Ectodermal cell (in vitro differentiated cells): Measurements from ENCODE around the gene RGS7.
"Not testable (repeated sequence)": the region's sequence is repeated elsewhere in the genome, so short reads cannot be mapped to it uniquely, and the experiment has no call there.

Experiments
- H3K27ac ChIP-seq: 2 replicates; pipeline ENCODE4 v1.7.0; 2013; ENCODE audit warnings: mild to moderate bottlenecking, low read depth, low read length; ENCODE audit not compliant: insufficient read depth, poor library complexity, severe bottlenecking
- H3K27me3 ChIP-seq: 2 replicates; pipeline ENCODE4 v1.7.0; 2013; ENCODE audit warnings: mild to moderate bottlenecking, low read length; ENCODE audit not compliant: insufficient read depth, control insufficient read depth, poor library complexity, severe bottlenecking
- H3K36me3 ChIP-seq: one replicate; pipeline ENCODE4 v1.7.0; 2013; ENCODE audit warnings: low read length; ENCODE audit not compliant: control insufficient read depth, insufficient read depth
- H3K4me1 ChIP-seq: one replicate; pipeline ENCODE4 v1.7.0; 2013; ENCODE audit warnings: low read length; ENCODE audit not compliant: control insufficient read depth, insufficient read depth
- H3K4me3 ChIP-seq: 2 replicates; pipeline ENCODE4 v1.7.0; 2013; ENCODE audit warnings: low read depth, low read length, control low read depth; ENCODE audit not compliant: insufficient read depth
- H3K9me3 ChIP-seq: 2 replicates; pipeline ENCODE4 v1.7.0; 2013; ENCODE audit warnings: mild to moderate bottlenecking, low read length, moderate library complexity; ENCODE audit not compliant: control insufficient read depth
- WGBS, 2 experiments: methylation state at CpG; one replicate each; pipeline ENCODE4 v1.1.7; 2013; ENCODE audit warnings: missing lambda C conversion rate in 2 of 2; 5-methylcytosine and 5-hydroxymethylcytosine counted together

Gene RGS7

GRCh38 chr1:241181471-241181870 is 175.5 kb downstream of the RGS7 start:
- Histone ChIP-seq H3K4me3 (no peak overlapping the region), H3K9me3 (no peaks in the 10 kb centered on the region), H3K36me3 (no peaks in the 10 kb centered on the region), H3K27me3 (no peaks in the 10 kb centered on the region), H3K4me1 (no peaks in the 10 kb centered on the region), H3K27ac (no peak overlapping the region)

- no peaks in the 10 kb centered on the region for H3K36me3 ChIP-seq
- 89 to 93% methylated on average over 4 of the region's 4 CpGs for WGBS, 2 experiments
- H3K4me1 ChIP-seq, result no peaks in the 10 kb centered on the region
- no peak overlapping the region for H3K27ac ChIP-seq
- H3K9me3 ChIP-seq, result no peaks in the 10 kb centered on the region
- no peaks in the 10 kb centered on the region for H3K27me3 ChIP-seq
- H3K4me3 ChIP-seq, result no peak overlapping the region
Measured at GRCh38 chr1:241180569-241180968, 176.4 kb downstream of the RGS7 start.

- 82 to 90% methylated on average over 1 of the region's 1 CpG for whole genome bisulfite sequencing, 2 experiments
- H3K36me3 ChIP-seq, result no peaks in the 10 kb centered on the region
- no peaks in the 10 kb centered on the region for H3K9me3 ChIP-seq
- no peak overlapping the region for H3K4me3 ChIP-seq
- H3K4me1 ChIP-seq, result no peaks in the 10 kb centered on the region
- no peaks in the 10 kb centered on the region for H3K27me3 ChIP-seq
- no peak overlapping the region for H3K27ac ChIP-seq
Measured at GRCh38 chr1:241177660-241178059, 179.3 kb downstream of the RGS7 start.

GRCh38 chr1:241172486-241172885 is 184.5 kb downstream of the RGS7 start:
- Histone ChIP-seq H3K4me3 (no peak overlapping the region), H3K36me3 (no peaks in the 10 kb centered on the region), H3K27ac (no peak overlapping the region), H3K4me1 (no peaks in the 10 kb centered on the region), H3K27me3 (no peaks in the 10 kb centered on the region), H3K9me3 (no peaks in the 10 kb centered on the region)

- H3K36me3 ChIP-seq, result no peaks in the 10 kb centered on the region
- no peaks in the 10 kb centered on the region for H3K27me3 ChIP-seq
- H3K4me1 ChIP-seq, result no peaks in the 10 kb centered on the region
- H3K4me3 ChIP-seq, result no peak overlapping the region
- H3K9me3 ChIP-seq, result no peaks in the 10 kb centered on the region
- WGBS, 2 experiments, result 85 to 90% methylated on average over 1 to 2 of the region's 3 CpGs
- no peak overlapping the region for H3K27ac ChIP-seq
Measured at GRCh38 chr1:241171991-241172390, 185.0 kb downstream of the RGS7 start.

- no peaks in the 10 kb centered on the region for H3K4me1 ChIP-seq
- no peaks in the 10 kb centered on the region for H3K9me3 ChIP-seq
- no peaks in the 10 kb centered on the region for H3K27me3 ChIP-seq
- no peak overlapping the region for H3K4me3 ChIP-seq
- no peaks in the 10 kb centered on the region for H3K36me3 ChIP-seq
- WGBS, 2 experiments, result 90 to 93% methylated on average over 14 of the region's 14 CpGs
- H3K27ac ChIP-seq, result no peak overlapping the region
Measured at GRCh38 chr1:241167121-241167630, 189.8 kb downstream of the RGS7 start.

- 83 to 89% methylated on average over 1 of the region's 1 CpG for WGBS, 2 experiments
- H3K27me3 ChIP-seq, result no peaks in the 10 kb centered on the region
- no peaks in the 10 kb centered on the region for H3K4me1 ChIP-seq
- no peaks in the 10 kb centered on the region for H3K9me3 ChIP-seq
- no peak overlapping the region for H3K27ac ChIP-seq
- no peaks in the 10 kb centered on the region for H3K36me3 ChIP-seq
- H3K4me3 ChIP-seq, result no peak overlapping the region
Measured at GRCh38 chr1:241166625-241167024, 190.4 kb downstream of the RGS7 start.

- not testable (repeated sequence) for H3K36me3 ChIP-seq, H3K9me3 ChIP-seq, H3K27ac ChIP-seq, H3K4me3 ChIP-seq, H3K4me1 ChIP-seq, H3K27me3 ChIP-seq
- 84 to 95% methylated on average over 3 of the region's 5 CpGs for WGBS, 2 experiments
Measured at GRCh38 chr1:241165256-241165655, 191.7 kb downstream of the RGS7 start.

- Histone ChIP-seq H3K36me3 (no peaks in the 10 kb centered on the region), H3K27ac (no peak overlapping the region), H3K9me3 (no peaks in the 10 kb centered on the region), H3K4me1 (no peaks in the 10 kb centered on the region), H3K4me3 (no peak overlapping the region), H3K27me3 (no peaks in the 10 kb centered on the region)
- WGBS, 2 experiments, result 40 to 43% methylated on average over 4 of the region's 4 CpGs
Measured at GRCh38 chr1:241163363-241163762, 193.6 kb downstream of the RGS7 start.

- no peaks in the 10 kb centered on the region for H3K9me3 ChIP-seq
- H3K27ac ChIP-seq, result no peak overlapping the region
- H3K4me1 ChIP-seq, result no peaks in the 10 kb centered on the region
- WGBS, 2 experiments, result 92 to 100% methylated on average over 1 of the region's 2 CpGs
- no peaks in the 10 kb centered on the region for H3K36me3 ChIP-seq
- no peak overlapping the region for H3K4me3 ChIP-seq
- no peaks in the 10 kb centered on the region for H3K27me3 ChIP-seq
Measured at GRCh38 chr1:241161188-241161689, 195.8 kb downstream of the RGS7 start.

GRCh38 chr1:241157435-241157834 is 199.6 kb downstream of the RGS7 start:
- Histone ChIP-seq H3K36me3 (no peaks in the 10 kb centered on the region), H3K4me3 (no peak overlapping the region), H3K27ac (no peak overlapping the region), H3K9me3 (no peaks in the 10 kb centered on the region), H3K27me3 (no peaks in the 10 kb centered on the region), H3K4me1 (no peaks in the 10 kb centered on the region)
- WGBS, 2 experiments, result 84 to 93% methylated on average over 2 to 3 of the region's 3 CpGs
